ENCODE results near the gene STK32B. TPM values are rescaled to one million over a fixed set of nuclear protein-coding genes. Genes with fewer than 3 reads are reported as not detected.
A peak's percentile ranks its signal among the peaks of the same experiment; 100 is the strongest.

Gene STK32B
- total and polyA plus RNA-seq, 7 donors: 0.14 to 0.73 (median 0.52) TPM

- ATAC-seq (no peak), DNase-seq (no peak)
- no peaks in the 10 kb centered on the region for H3K4me1 ChIP-seq
- WGBS, 3 donors: 60 to 73% (median 71%) methylated on average over 5 of the region's 5 CpGs
- H3K27ac ChIP-seq: no peak overlapping the region
- intact Hi-C loops (cut with DNase I): no loop called here
- no peaks in the 10 kb centered on the region for H3K27me3 ChIP-seq (ENCODE audit: insufficient read depth in 3 of 3, low read length in 2 of 3)
- TF ChIP-seq CTCF (IDR thresholded peaks at IDR 0.05): no peak
- no peaks in the 10 kb centered on the region for H3K9me3 ChIP-seq
- no peaks in the 10 kb centered on the region for H3K36me3 ChIP-seq (ENCODE audit: insufficient read depth in 1 of 2, low read depth in 1 of 2)
- no peak overlapping the region for H3K4me3 ChIP-seq
Observed at GRCh38 chr4:5032813-5033212, 18.5 kb upstream of the STK32B start.

- Histone ChIP-seq H3K4me3 (no peak overlapping the region), H3K27me3 (ENCODE audit: insufficient read depth in 3 of 3, low read length in 2 of 3) (no peaks in the 10 kb centered on the region), H3K4me1 (no peaks in the 10 kb centered on the region), H3K36me3 (ENCODE audit: insufficient read depth in 1 of 2, low read depth in 1 of 2) (no peaks in the 10 kb centered on the region), H3K9me3 (no peaks in the 10 kb centered on the region), H3K27ac (no peak overlapping the region)
- ATAC-seq (peak in 3 of 4 donors; percentile 48 to 61 (median 50)), DNase-seq (peak; percentile 32 to 60)
- TF ChIP-seq CTCF (IDR thresholded peaks at IDR 0.05): no peak
- intact Hi-C loops (cut with DNase I): no loop called here
- 13 to 19% (median 14%) methylated on average over 10 of the region's 10 CpGs for WGBS, 3 donors
Observed at GRCh38 chr4:5033281-5033841, 17.9 kb upstream of the STK32B start.

GRCh38 chr4:5034206-5034605, 17.1 kb upstream of the STK32B start:
- TF ChIP-seq CTCF (IDR thresholded peaks at IDR 0.05): no peak
- DNase-seq (no peak), ATAC-seq (no peak)
- H3K36me3 ChIP-seq (ENCODE audit: insufficient read depth in 1 of 2, low read depth in 1 of 2): no peaks in the 10 kb centered on the region
- no peaks in the 10 kb centered on the region for H3K27me3 ChIP-seq (ENCODE audit: insufficient read depth in 3 of 3, low read length in 2 of 3)
- H3K27ac ChIP-seq: no peak overlapping the region
- H3K4me3 ChIP-seq: no peak overlapping the region
- WGBS, 3 donors: 35 to 42% (median 36%) methylated on average over 8 of the region's 8 CpGs
- H3K4me1 ChIP-seq: no peaks in the 10 kb centered on the region
- H3K9me3 ChIP-seq: no peaks in the 10 kb centered on the region
- intact Hi-C loops (cut with DNase I): no loop called here

- intact Hi-C loops (cut with DNase I): no loop called here
Observed at GRCh38 chr4:5036239-5036638, 15.0 kb upstream of the STK32B start.

More at GRCh38 chr4:5036239-5036638, 15.0 kb upstream of the STK32B start:
- Histone ChIP-seq H3K36me3 (ENCODE audit: insufficient read depth in 1 of 2, low read depth in 1 of 2) (no peaks in the 10 kb centered on the region), H3K4me1 (no peaks in the 10 kb centered on the region), H3K4me3 (no peak overlapping the region), H3K27ac (no peak overlapping the region), H3K9me3 (no peaks in the 10 kb centered on the region), H3K27me3 (ENCODE audit: insufficient read depth in 3 of 3, low read length in 2 of 3) (no peaks in the 10 kb centered on the region)
- no peak for ATAC-seq
- 48 to 58% (median 52%) methylated on average over 5 of the region's 5 CpGs for WGBS, 3 donors
- TF ChIP-seq CTCF (IDR thresholded peaks at IDR 0.05): no peak
- DNase-seq: no peak

Data from psoas muscle (tissue), 8 donors.